ENCODE data around the gene CABCOCO1.

CABCOCO1 gene, protein sequence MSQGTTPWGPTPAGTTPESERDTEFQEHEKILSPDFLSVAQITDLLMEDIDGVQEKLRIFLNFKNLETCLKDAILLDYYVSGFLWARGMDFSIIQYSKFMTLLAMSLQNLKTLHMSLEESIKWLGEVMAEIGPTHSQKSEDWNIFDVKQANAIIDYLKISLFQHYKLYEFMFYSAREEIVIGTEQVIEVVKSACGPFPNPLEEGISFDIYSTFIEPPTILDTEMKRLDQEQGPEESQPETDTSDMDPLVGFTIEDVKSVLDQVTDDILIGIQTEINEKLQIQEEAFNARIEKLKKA

DNA sequence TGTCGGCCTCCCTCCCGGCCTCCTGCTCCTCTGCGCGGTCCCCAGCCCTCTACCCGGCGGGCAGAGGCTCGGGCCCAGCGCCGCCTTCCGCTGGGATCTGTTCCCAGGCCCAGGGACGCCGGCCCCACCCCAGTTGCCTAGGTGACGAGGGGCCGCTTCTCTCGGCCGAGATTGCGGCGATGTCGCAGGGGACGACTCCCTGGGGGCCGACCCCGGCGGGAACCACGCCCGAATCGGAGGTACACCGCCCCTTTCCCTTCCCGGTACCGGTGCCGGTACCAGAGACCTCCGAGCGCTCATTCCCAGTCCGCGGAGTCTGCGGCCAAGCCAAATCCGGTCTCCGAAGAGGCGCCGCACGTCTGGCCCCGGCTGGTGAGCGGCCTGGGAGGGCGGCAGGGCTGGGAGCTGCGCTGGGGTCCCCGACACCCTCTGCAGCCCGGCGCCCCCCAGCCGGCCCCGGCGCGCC lies at the start of gene CABCOCO1:
Gene CABCOCO1 (plus strand): TSS at position 136 of the 466 bp plus-strand sequence. CDS start 44 bp downstream, at position 180.
- DNase-seq: no peak

DNA sequence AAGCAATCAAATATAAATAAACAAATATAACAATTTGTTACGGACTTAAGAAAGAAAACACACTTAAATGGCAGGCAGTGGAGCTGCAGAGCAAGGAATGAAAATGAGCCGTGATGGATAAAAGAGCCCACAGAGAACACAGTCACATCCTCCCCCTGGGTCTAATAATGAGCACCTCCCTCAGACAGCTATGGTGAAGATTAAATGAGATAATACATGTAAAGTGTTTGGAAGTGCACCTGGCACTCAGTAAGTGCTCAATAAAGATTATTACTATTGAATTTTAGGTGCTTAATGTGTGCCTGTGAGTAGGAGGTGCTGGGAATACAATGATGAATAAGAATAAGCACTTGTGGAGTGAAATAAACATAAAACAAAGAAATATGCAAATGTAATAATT lies 49.1 kb upstream of the CABCOCO1 start:
- DNase-seq: no peak

DNA sequence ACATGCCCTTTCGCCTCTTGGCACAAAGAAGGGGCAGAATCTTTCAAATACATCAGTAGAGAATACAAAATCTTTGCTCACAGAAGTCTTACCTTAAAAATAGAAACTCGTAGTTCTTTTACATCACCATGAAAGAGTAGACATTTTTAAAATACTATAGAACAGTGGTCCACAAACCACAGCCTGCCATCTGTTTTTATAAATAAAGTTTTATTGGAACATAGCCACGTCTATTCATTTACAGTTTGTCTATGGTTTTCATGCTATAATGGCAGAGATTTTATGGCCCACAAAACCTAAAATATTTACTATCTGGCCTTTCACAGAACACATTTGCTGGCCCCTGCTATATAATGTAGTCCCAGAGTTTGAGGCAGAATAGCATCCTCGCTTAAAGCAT lies 46.1 kb upstream of the CABCOCO1 start:
- DNase-seq: no peak

DNA sequence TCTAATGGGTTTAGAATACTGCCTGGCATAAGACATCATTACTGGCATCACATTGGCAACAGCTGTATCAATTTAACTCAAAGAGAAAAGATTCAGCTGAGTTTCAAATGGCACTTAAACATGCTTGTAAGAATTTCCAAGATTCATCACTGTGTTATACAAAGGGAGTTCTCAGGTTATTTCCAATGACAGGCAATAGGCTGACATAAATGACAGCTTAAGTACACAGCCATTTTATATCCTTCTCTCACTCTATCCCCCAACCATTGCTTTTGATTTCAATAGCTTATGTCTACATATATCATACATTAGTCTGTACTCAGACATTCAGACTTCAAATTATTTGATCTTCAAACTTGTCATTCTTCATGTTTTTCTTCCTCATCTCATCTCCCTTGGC lies 45.5 kb upstream of the CABCOCO1 start:
- no peak for DNase-seq

DNA sequence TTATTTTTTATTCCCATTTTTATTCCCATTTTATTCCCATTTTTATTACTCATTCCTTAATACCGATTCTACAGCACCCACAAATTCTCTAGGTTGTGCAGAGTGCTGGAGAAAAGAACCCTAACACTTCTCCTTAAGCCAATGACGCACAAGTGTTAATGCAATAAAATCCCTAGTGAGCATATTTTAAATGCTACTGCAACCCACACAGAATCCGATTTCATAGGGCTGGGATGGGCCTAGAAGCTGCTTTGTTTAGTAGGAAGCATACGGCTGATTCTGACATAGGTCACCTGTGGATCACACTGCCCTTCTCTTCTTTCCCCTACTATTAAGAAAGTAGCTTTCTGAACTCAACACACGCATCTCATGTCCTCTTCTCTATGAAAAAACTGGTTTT lies 45.1 kb upstream of the CABCOCO1 start:
- DNase-seq: no peak

DNA sequence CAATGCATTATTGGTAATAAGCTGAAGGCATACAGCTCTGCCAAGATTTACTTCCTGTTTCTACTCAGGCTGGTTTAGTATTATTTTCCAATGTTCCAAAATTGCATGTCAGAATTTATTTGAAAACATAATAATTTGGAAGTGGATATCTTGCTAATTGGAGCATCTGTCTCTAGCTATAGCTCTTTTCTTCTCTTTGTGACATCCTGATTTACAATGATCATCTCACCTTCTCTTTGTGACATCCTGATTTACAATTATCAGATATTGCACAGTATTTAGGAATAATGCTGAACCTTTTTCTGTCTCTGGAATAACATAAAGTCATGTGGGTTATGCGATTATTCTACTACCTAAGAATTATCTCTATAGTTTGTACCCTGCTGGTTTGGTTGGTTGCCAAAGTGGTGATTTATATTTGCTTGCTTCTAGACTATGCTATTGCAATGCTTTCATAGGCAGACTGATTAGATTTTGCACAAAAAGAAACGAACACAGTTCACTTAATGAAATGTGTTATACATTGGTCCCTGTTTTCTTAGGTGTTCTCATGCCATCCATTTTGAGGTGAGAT lies 44.3 kb upstream of the CABCOCO1 start:
- no peak for DNase-seq

DNA sequence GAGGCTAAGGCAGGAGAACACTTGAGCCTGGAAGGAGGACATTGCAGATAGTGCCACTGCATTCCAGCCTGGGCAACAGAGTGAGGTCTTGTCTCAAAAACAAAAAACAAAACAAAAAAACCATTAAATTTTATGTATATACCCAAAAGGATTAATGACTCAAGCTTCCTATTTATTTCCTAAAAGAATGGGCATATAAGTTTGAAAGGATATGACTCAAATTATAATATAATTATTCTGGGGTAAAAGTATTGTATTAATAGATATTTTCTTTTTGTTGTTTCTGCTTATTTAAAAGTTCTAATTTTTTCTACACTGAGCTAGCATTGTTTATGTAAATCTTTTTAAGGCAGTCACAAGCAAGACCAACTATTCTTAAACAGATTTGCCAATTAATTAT lies 42.2 kb upstream of the CABCOCO1 start:
- DNase-seq: no peak

DNA sequence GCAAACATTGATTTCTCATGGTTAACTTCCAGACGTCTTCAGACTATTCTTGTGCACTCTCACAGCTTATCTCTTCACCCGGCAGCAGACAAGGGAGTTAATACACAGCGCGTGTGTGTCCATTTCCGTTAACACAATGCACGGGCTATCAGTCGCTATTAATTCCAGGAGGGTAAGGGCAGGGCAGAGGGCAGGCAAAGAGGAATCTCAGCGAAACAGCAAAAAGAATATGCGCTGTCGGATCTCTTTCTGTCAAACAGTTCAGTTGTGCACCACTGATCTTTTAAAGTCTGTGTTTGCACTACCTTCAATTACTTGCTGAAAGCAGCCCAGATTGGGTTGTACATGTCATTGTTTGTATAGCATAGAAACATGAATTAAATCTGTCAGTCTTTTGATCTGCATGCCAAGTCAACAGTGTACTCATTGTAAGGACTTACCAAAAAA lies 41.1 kb upstream of the CABCOCO1 start:
- DNase-seq: no peak

DNA sequence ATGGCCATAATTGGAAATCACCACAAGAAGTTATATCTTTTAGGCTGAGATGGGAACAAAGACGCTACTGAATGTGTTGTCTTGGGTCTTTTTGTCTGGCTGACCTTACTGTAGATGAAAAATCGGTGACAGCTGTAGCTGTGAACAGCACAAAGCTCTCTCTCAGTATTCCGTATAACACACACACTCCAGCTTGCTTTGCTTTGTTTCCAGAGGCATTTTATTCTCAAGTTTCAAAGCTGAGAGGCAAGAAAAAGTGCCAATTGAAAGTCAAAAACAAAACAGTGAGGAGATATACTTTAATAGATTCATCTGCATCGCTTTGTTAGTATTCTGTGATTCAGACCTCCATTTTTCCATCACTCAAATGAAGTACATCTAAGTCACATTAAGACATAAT lies 39.6 kb upstream of the CABCOCO1 start:
- DNase-seq: no peak

DNA sequence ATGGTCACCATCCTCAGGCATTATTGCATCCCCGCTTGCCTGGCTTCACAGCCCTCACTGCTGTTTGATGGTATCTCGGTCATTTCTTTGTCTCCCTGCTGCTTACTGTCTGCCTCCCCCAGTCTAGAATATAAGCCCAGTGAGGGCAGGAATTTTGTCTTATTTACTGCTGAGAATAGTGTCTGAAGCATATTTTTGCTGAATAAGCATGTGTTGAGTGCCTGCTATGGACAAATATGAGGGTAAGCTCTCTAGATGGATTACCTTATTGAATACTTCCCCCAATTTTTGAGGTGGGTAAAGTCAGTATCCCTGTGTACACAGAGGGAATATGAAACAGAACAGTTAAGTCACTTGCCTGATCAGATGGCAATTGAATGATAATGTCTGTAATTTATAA lies 36.5 kb upstream of the CABCOCO1 start:
- no peak for DNase-seq

DNA sequence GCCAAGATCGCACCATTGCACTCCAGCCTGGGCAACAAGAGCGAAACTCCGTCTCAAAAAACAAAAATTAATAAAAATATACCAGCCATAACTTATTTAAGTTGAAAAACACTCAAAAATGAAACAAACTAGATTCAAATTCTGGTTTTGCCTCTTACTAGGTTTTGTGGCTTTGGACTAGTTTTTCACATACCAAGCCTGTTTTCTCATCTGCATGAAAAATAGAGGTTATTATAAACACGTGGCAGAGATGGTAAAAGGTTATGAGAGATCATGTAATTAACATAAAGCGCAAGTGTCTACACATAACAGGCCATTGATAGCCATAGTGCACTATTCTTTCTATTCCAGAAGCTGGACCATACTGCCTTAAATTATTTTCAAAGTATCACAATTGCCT lies 35.5 kb upstream of the CABCOCO1 start:
- DNase-seq: no peak

DNA sequence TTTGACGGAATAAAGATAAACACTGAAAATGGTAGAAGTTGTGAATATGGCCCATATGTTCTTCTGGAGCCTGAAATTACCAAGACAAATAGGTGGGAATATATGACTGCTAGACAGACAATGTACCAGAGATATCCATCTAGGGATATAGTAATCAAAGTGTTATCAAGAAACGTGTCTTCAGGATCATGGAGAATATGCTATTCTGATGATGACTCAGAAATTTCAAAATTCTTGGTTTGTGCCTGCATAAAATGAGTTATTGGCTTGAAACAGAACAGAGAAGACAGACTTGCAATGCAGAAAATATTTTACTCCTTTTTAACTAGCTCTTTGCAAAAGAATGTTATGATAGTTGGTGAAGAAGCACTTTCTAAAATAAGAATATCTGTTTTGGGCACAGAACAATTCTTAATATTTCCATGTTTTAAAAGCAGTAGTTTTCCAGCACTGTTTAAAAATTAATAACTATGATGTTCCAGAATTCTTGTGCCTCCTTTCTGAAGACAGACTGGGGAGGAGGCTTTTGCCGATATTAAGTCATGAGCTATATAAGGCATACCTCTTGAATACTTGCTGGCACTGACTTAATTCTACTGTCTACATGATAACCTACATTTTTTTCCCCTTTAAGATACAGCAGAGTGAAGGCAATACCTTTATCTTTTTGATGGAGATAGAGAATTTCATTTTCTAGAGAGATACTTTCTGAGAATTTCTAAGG lies 34.4 kb upstream of the CABCOCO1 start:
- DNase-seq: no peak

DNA sequence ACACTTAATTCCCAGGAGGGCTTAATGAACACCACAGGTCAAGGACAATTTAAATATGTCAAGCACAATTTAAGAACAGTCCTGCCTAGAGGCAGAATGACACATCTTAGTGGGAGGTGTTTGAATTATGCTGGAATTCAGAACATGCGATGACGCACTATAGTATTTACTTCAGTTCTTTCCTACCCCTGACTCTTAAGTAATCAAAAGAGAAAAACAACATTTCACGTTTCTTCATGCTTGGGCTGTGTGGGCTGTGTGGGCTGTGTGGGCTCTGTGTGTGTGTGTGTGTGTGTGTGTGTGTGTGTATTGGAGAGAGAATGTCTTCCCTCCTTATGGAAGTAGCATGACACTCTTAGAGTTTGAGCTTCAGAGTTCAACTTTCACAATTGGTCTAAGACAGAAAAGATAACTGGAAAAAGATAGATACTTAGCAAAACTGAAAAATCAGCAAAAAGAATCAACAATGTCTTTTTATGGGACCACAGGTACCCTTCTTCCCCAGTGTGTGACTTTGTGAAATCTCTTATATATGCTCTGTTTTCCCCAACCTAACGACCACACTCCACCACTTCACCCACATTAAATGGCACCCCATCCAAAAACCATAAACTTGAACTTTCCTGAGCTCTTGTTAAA lies 33.7 kb upstream of the CABCOCO1 start:
- DNase-seq: no peak

DNA sequence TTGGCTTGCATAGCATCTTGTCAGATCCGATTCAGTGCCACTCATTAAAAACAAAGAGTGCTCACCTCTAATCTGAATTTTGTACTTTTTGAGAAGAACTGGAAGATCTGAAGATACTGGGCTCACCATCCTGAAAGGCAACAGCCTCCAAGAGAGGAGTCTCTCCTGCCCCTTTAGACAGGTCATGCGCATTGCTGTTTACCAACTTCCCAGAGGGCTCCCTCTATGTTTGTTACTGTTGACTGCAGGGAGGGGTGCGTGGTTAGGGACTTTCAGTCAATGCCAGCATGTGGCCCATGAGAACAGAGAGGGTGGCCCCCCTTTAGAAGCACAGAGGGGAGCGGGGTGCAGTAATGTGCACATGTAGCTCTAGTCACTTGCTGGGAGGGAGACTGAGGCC lies 33.2 kb upstream of the CABCOCO1 start:
- DNase-seq: no peak

DNA sequence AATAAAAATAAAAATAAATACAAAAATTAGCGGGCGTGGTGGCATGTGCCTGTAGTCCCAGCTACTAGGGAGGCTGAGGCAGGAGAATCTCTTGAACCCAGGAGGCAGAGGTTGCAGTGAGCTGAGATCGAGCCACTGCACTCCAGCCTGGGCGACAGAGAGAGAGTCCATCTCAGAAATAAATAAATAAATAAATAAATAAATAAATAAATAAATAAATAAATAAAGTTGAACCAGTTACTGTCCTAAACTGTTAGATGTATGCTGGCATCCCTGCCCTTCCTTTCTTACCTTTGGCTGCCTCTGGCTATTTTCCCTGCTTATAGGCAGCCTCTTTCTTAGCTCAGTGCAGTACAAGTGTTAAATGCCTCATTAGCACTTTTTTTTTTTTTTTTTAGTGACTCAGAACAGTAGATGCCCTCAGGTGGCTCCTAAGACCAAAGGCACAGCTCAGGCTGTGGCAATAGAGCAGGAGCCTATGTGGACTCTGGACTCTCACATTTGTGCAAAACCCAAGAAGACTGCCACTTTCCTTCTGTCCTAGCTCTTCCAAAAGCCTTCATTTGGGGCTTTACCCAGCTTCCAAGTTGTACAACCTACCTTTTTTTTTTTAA lies 30.6 kb upstream of the CABCOCO1 start:
- no peak for DNase-seq

DNA sequence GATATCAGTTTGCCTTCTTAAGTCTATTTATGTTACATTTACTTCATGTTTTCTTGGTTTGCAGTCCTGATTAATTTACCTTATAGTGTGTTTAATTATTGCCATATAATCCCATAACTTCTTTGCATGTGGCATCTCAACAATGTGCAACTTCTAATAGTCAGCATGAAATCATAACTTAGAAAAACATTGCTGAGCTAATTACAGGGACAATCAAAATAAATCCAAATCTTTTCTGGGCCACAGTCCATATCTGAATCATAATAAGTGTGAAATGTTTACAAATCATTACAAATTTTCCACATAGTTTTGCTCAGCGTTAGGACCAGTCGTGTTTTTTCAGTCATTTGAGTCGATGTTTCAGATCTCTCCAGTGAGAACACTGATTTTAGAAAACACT lies 29.1 kb upstream of the CABCOCO1 start:
- no peak for DNase-seq

DNA sequence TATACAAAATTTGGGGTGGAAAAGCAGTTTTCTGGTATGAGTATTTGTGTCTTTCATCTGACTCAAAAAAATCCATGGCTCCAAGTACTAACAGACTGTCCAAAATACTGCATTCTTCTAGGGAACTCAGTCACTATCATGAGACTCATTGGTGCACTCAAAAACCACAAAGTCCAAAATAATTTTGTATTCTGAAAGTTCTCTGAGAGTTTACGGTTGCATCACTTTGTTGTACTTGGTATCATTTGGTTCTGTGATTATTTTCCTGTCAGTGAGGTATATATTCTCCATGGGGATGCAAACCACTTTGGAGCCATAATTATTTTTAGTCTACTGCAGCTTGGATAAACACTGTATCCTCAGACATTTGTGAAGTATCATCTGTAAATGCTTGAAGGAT lies 28.0 kb upstream of the CABCOCO1 start:
- DNase-seq: no peak

DNA sequence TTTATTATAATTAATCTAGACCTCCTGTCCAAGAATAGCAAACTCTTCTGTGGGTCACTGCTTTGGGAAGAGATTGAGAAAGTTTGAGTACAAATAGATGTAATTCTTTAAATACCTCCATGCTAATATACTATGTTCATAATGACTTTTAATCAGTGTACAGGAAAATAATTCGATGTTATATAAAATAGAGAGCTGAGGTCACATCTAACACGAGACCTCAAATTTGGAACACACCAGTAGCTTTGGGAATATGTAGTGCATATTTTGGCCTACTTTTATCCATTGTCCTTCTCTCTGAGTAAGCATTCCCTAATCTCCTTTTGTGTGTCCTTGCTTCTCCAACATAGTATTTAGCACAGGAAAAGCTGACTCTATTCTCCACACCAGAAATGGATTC lies 27.3 kb upstream of the CABCOCO1 start:
- no peak for DNase-seq

DNA sequence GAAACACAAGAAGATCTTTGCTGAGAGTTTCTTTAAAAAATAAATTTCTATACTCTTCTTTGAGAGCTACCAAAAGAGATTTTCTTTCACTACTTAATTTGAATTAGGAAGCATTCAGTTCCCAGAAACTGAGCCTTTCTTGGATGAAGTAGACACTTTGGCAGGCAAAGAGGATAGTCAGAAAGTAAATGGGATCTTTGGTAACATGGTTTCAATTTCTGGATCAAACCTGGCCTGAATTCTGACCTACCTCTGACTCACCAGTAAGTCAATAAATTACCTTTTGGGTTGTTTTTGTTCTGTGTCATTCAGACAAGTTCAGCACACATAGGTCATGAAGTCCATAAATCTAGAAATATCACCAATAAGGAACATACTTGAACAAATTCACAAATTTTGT lies 26.8 kb upstream of the CABCOCO1 start:
- no peak for DNase-seq

DNA sequence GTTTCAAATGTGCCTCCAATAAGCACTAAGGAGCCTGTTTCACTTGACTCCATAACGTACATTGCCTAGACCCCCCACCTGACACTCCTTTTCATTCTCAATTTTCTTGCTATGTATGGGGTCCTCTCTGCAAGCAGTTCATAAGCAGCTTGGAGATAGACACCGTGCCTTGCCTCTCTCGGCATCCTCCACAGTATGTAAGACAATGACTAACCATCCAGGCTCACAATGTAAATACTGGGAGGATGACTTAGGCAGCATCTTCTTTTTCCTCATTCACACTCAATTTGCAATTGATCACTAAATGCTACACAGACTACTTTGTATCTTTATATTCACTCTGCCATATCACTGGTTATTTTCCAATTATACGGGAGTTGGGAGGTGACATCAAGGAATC lies 22.8 kb upstream of the CABCOCO1 start:
- DNase-seq: no peak

DNA sequence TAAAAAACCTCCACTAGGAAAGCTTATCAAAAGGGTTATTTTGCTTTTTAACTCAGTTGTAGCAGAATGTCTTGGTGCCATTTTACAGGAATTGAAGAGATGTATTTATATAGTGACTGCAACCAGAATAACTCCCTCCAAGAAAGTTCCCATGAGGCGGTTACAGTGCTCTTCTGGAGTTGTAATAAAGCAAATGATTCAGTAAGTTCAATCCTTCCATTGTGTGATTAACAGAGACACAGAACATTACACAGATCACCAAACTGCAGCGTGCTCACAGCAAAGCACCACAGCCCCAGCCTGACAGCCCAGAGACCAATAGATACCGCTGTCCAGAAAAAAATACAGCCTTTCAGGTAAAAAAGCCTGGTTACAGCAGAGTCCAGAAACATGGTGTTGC lies 21.9 kb upstream of the CABCOCO1 start:
- no peak for DNase-seq

DNA sequence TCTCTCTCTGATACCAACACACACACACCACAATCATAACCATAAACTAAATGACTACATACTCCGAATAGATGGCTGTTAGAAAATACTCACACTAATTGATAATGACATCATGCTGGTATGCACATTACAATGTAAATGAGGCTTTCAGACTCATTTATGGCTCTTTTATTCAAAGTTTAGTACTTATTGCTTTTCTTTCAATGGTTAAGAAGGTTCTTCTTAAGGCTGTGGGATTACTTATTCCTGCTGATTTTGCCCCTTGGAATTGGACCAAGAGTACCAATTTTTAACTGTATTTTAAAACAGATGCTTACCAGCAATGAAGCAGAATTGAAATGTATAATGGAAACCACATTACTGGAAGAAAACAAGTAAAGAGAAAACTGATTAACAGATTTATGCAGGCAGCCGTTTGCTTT lies 20.6 kb upstream of the CABCOCO1 start:
- DNase-seq: no peak

DNA sequence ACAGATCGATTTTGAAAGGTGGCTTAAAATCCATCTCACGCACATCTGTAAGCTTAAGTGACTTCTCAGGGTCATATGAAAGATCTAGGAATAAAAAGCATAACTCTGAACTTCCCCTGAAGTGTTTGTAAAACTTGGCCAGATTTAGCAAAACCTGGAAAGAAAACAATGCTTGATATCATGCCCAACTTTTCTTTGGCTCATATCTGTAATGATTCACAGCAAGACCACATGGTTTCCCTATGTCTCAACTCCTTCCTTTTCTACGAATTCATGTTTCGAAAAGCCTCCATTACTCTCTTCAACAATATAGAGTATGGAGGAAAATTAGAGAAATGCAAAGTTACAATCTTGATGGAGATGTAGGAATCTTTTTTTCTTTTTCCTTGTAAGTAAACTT lies 20.1 kb upstream of the CABCOCO1 start:
- DNase-seq: no peak

All from inflammatory macrophage treated with lipopolysaccharide for 4 hours (primary cell).